B cell (primary cell): ENCODE measurements around the gene MTHFD1L. TPM values are rescaled to one million over a fixed set of nuclear protein-coding genes. Genes with fewer than 3 reads are reported as not detected.

Source experiments
- ATAC-seq: fragments of 200-7000 bp; cut with Tn5 transposase; one replicate; pipeline ENCODE4 v1.10.0; 2021; ENCODE audit warnings: low read depth, mild to moderate bottlenecking, moderate number of reproducible peaks, moderate library complexity
- CTCF ChIA-PET: fragments of 350-600 bp; sonication (Branson Sonifier 250); formaldehyde crosslinking; loops from one replicate; lab custom pipeline; 2021; ENCODE audit warnings: antibody characterized with exemption, inconsistent platforms; lab: Charles Lee
- POLR2A ChIA-PET: fragments of 350-600 bp; sonication (Branson Sonifier 250); formaldehyde crosslinking; loops from one replicate; lab custom pipeline; 2021; ENCODE audit warnings: antibody characterized with exemption; lab: Charles Lee
- DNase-seq: peaks from one replicate; pipeline ENCODE4 v3.0.0; 2013
- H2AFZ ChIP-seq: 2 replicates; pipeline ENCODE4 v1.6.1; 2012; ENCODE audit warnings: mild to moderate bottlenecking, low read depth, low read length; ENCODE audit not compliant: insufficient read depth, poor library complexity, severe bottlenecking
- H3K27ac ChIP-seq, 2 donors: 1 replicate in 1 of 2; 2 replicates in 1 of 2; pipeline ENCODE4 v1.5.1; 2012 to 2013; ENCODE audit warnings: low read length in 2 of 2, mild to moderate bottlenecking in 2 of 2, moderate library complexity in 1 of 2
- H3K27me3 ChIP-seq, 4 experiments: fragments of 200-600 bp in 1 of 4; sonication (generic) in 1 of 4; replicated peaks in 1 of 4; 1 replicate in 2 of 4; 2 replicates in 2 of 4; pipeline versions ENCODE4 v1.6.1 to v1.7.0; 2013 to 2016; ENCODE audit warnings: low read length in 3 of 4, mild to moderate bottlenecking in 2 of 4, mixed read lengths in 1 of 4, moderate library complexity in 1 of 4; ENCODE audit not compliant: insufficient read depth in 4 of 4, control insufficient read depth in 3 of 4; ENCODE audit errors: control extremely low read depth in 1 of 4
- H3K36me3 ChIP-seq, 2 experiments: replicated peaks in 1 of 2; 1 replicate in 1 of 2; 2 replicates in 1 of 2; pipeline versions ENCODE4 v1.6.1 to v1.7.1; 2013; ENCODE audit warnings: low read length in 1 of 2; ENCODE audit not compliant: insufficient read depth in 2 of 2, control insufficient read depth in 1 of 2; ENCODE audit errors: control extremely low read depth in 1 of 2, extremely low read depth in 1 of 2
- H3K4me1 ChIP-seq, 2 donors: fragments of 200-600 bp in 1 of 2; sonication (generic) in 1 of 2; 1 replicate in 1 of 2; 2 replicates in 1 of 2; pipeline versions ENCODE4 v1.5.1 to v1.6.1; 2013 to 2017; ENCODE audit warnings: low read length in 2 of 2; ENCODE audit not compliant: control insufficient read depth in 2 of 2, insufficient read depth in 2 of 2
- H3K4me2 ChIP-seq: replicated peaks from 2 replicates; pipeline ENCODE3; 2012; ENCODE audit warnings: mild to moderate bottlenecking, low read depth, low read length; ENCODE audit not compliant: poor library complexity, severe bottlenecking
- H3K4me3 ChIP-seq, 5 experiments: fragments of 200-600 bp in 1 of 5; sonication (generic) in 1 of 5; 1 replicate in 3 of 5; 2 replicates in 2 of 5; pipeline versions ENCODE4 v1.5.1 to v1.7.0; 2011 to 2016; ENCODE audit warnings: low read length in 4 of 5, mild to moderate bottlenecking in 4 of 5, low read depth in 2 of 5, control low read depth in 1 of 5, moderate library complexity in 1 of 5; ENCODE audit not compliant: insufficient read depth in 1 of 5; ENCODE audit errors: control extremely low read depth in 1 of 5, extremely low read depth in 1 of 5
- H3K79me2 ChIP-seq: fragments of 200-600 bp; sonication (generic); one replicate; pipeline ENCODE4 v1.6.0; 2016; ENCODE audit warnings: low read length; ENCODE audit not compliant: control insufficient read depth, insufficient read depth
- H3K9ac ChIP-seq: fragments of 200-600 bp; sonication (generic); 2 replicates; pipeline ENCODE4 v1.6.1; 2017; ENCODE audit warnings: mild to moderate bottlenecking, low read length, moderate library complexity
- H3K9me3 ChIP-seq, 3 donors: one replicate each; pipeline versions ENCODE4 v1.6.1 to v1.7.1; 2013; ENCODE audit warnings: low read length in 2 of 3; ENCODE audit not compliant: control insufficient read depth in 2 of 3, insufficient read depth in 1 of 3; ENCODE audit errors: control extremely low read depth in 1 of 3
- H4K20me1 ChIP-seq: 2 replicates; pipeline ENCODE4 v1.6.0; 2012; ENCODE audit warnings: mild to moderate bottlenecking, low read length; ENCODE audit not compliant: insufficient read depth, control insufficient read depth, poor library complexity, severe bottlenecking
- H3K27ac Mint-ChIP-seq: one replicate; pipeline ENCODE4 v1.8.0; 2021; ENCODE audit warnings: mixed read lengths
- H3K27me3 Mint-ChIP-seq: one replicate; pipeline ENCODE4 v1.8.0; 2021; ENCODE audit warnings: mixed read lengths
- H3K4me1 Mint-ChIP-seq: one replicate; pipeline ENCODE4 v1.8.0; 2021; ENCODE audit warnings: mixed read lengths
- H3K4me3 Mint-ChIP-seq: one replicate; pipeline ENCODE4 v1.8.0; 2021; ENCODE audit warnings: mixed read lengths
- H3K9me3 Mint-ChIP-seq: one replicate; pipeline ENCODE4 v1.8.0; 2022; ENCODE audit warnings: mixed read lengths; ENCODE audit not compliant: insufficient read depth
- EZH2 ChIP-seq: IDR thresholded peaks from 2 replicates; pipeline ENCODE4 v1.6.1; 2012; ENCODE audit warnings: borderline replicate concordance, low read depth, mild to moderate bottlenecking, moderate library complexity, low read length; ENCODE audit not compliant: insufficient read depth, poor library complexity, severe bottlenecking
- whole genome bisulfite sequencing: methylation state at CpG from one replicate; pipeline ENCODE4 v1.1.5; 2013; ENCODE audit warnings: missing lambda C conversion rate; ENCODE audit not compliant: insufficient coverage; 5-methylcytosine and 5-hydroxymethylcytosine counted together
- intact Hi-C: fragments of 100-400 bp; cut with micrococcal nuclease; formaldehyde crosslinking; loops from one replicate; pipeline ENCODE4 v1.10.0; 2022
- polyA plus RNA-seq: library from polyadenylated mRNA; depleted of rRNA; stranded (reverse); fragments of >200 nt; gene quantifications from 2 replicates; pipeline ENCODE4 v1.2.3, GENCODE V29; 2012
- total RNA-seq, 2 donors: library from RNA; stranded (reverse); fragments of 120-200 nt in 1 of 2; gene quantifications; 1 replicate in 1 of 2; 2 replicates in 1 of 2; pipeline versions ENCODE4 v1.2.3 to v1.2.4, GENCODE V29; 2013 to 2022
- TF ChIP-seq, protein P1 (sequence below): fragments of 200-600 bp; IDR thresholded peaks from one replicate; pipeline ENCODE4 v1.8.0; 2022; ENCODE audit warnings: antibody characterized with exemption, mild to moderate bottlenecking

The MTHFD1L gene
- total and polyA plus RNA-seq, 2 donors (not counting 1 experiment from before 2014, with no cell fraction given) = 2.9 to 16.1 TPM

DNA sequence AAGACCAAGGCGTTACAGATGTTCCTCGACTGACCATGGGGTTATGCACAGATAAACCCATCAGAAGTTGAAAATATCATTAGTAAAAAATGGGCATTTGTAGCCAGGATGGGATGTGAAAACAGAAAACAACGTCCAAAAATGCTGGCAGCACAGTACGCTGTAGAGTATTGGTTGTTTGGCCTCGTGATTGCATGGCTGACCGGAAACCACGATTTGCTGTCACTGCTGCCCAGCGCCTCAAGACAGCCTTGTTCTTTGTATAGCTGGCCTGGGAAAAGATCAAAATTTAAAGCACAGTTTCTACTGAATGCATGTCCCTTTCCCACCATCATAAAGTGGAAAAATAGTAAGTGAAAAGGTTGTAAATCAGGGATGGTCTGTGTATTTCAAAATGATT is 41.9 kb downstream of the MTHFD1L start:
- H3K27me3 Mint-ChIP-seq = no peaks in the 10 kb centered on the region
- H4K20me1 ChIP-seq = no peaks in the 10 kb centered on the region
- TF ChIP-seq, protein P1, sequence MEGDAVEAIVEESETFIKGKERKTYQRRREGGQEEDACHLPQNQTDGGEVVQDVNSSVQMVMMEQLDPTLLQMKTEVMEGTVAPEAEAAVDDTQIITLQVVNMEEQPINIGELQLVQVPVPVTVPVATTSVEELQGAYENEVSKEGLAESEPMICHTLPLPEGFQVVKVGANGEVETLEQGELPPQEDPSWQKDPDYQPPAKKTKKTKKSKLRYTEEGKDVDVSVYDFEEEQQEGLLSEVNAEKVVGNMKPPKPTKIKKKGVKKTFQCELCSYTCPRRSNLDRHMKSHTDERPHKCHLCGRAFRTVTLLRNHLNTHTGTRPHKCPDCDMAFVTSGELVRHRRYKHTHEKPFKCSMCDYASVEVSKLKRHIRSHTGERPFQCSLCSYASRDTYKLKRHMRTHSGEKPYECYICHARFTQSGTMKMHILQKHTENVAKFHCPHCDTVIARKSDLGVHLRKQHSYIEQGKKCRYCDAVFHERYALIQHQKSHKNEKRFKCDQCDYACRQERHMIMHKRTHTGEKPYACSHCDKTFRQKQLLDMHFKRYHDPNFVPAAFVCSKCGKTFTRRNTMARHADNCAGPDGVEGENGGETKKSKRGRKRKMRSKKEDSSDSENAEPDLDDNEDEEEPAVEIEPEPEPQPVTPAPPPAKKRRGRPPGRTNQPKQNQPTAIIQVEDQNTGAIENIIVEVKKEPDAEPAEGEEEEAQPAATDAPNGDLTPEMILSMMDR = no peak
- TF ChIP-seq EZH2 = no peak
- peaks cover 3% of the 10 kb centered on the region for H3K9me3 Mint-ChIP-seq
- CTCF ChIA-PET = no interaction called here
- H3K9me3 ChIP-seq = no peaks in the 10 kb centered on the region
- H3K79me2 ChIP-seq = no peaks in the 10 kb centered on the region
- H3K27ac ChIP-seq = no peak overlapping the region
- H3K4me2 ChIP-seq = no peak overlapping the region
- no peaks in the 10 kb centered on the region for H3K4me1 Mint-ChIP-seq
- no peak overlapping the region for H3K27ac Mint-ChIP-seq
- intact Hi-C loops = no loop called here
- DNase-seq (no peak), ATAC-seq (no peak)
- H3K4me3 Mint-ChIP-seq = no peak overlapping the region
- H3K27me3 ChIP-seq = no peaks in the 10 kb centered on the region
- H3K9ac ChIP-seq = no peak overlapping the region
- H3K4me3 ChIP-seq = no peak overlapping the region
- peaks cover 2 to 7% of the 10 kb centered on the region in 2 experiments for H3K36me3 ChIP-seq
- POLR2A ChIA-PET = no interaction called here
- H2AFZ ChIP-seq = no peak overlapping the region
- H3K4me1 ChIP-seq = no peaks in the 10 kb centered on the region
- WGBS = 94% methylated on average over 4 of the region's 8 CpGs

DNA sequence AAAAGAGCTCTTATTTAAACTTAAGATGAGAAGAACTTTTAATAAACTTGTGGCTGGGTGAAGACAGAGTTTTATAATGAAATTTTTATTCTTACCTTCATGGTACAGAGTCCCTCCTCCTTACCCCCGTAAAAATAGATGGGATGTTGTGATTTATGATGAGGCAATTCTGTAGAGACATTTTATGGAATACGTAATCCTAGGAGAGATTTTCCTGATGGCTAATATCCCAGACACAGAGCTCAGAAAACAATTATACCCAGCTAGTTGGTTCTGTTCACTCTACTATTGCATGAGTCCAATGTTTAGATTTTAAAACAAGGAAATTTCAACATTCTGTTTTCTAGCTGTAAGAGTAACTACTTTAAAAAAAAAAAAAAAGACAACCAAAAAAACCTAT is 43.4 kb downstream of the MTHFD1L start:
- H3K9me3 ChIP-seq = no peaks in the 10 kb centered on the region
- DNase-seq (no peak), ATAC-seq (no peak)
- H3K4me1 ChIP-seq = no peaks in the 10 kb centered on the region
- no peak overlapping the region for H2AFZ ChIP-seq
- no peak overlapping the region for H3K27ac ChIP-seq
- no peak overlapping the region for H3K4me3 Mint-ChIP-seq
- H3K4me1 Mint-ChIP-seq = no peaks in the 10 kb centered on the region
- H3K4me2 ChIP-seq = no peak overlapping the region
- H3K9me3 Mint-ChIP-seq = peaks cover 3% of the 10 kb centered on the region
- TF ChIP-seq EZH2 = no peak
- TF ChIP-seq, protein P1 = no peak
- H3K79me2 ChIP-seq = no peaks in the 10 kb centered on the region
- ChIA-PET POLR2A (no interaction called here), CTCF (no interaction called here)
- H3K27ac Mint-ChIP-seq = no peak overlapping the region
- no peaks in the 10 kb centered on the region for H3K27me3 ChIP-seq
- H3K36me3 ChIP-seq = peaks cover 2 to 7% of the 10 kb centered on the region in 2 experiments
- no peak overlapping the region for H3K4me3 ChIP-seq
- WGBS = no CpG with 5 or more reads among the region's 2 CpGs
- no peaks in the 10 kb centered on the region for H4K20me1 ChIP-seq
- no peak overlapping the region for H3K9ac ChIP-seq
- intact Hi-C loops = no loop called here
- no peaks in the 10 kb centered on the region for H3K27me3 Mint-ChIP-seq
